Uterus (tissue), 4 donors: ENCODE measurements around the gene ANO6. TPM values are rescaled to one million over a fixed set of nuclear protein-coding genes. Genes with fewer than 3 reads are reported as not detected.

Source experiments
- DNase-seq, 2 donors: peaks; one replicate each; pipeline ENCODE4 v3.0.0-alpha.2; 2019 to 2020
- H3K27ac ChIP-seq, 2 donors: fragments of 200-600 bp; sonication (generic); 1 replicate in 1 of 2; 2 replicates in 1 of 2; pipeline ENCODE4 v1.5.1; 2016 to 2018
- H3K27me3 ChIP-seq, 2 donors: fragments of 200-600 bp; sonication (generic); one replicate each; pipeline ENCODE4 v1.5.1; 2018 to 2019; ENCODE audit warnings: control low read depth in 1 of 2
- H3K36me3 ChIP-seq, 2 donors: fragments of 200-600 bp; sonication (generic); one replicate each; pipeline ENCODE4 v1.5.1; 2019; ENCODE audit warnings: control low read depth in 1 of 2
- H3K4me1 ChIP-seq, 2 donors: fragments of 200-600 bp; sonication (generic); one replicate each; pipeline ENCODE4 v1.5.1; 2018 to 2019; ENCODE audit warnings: control low read depth in 1 of 2
- H3K4me3 ChIP-seq, 2 donors: fragments of 200-600 bp; sonication (generic); 1 replicate in 1 of 2; 2 replicates in 1 of 2; pipeline ENCODE4 v1.5.1; 2018 to 2019; ENCODE audit warnings: mild to moderate bottlenecking in 1 of 2
- H3K9me3 ChIP-seq, 2 donors: fragments of 200-600 bp; sonication (generic); one replicate each; pipeline ENCODE4 v1.5.1; 2019; ENCODE audit warnings: control low read depth in 1 of 2
- CTCF ChIP-seq, 4 experiments: fragments of 200-600 bp in 2 of 4; fragments of 450-650 bp in 2 of 4; sonication (generic) in 2 of 4; IDR thresholded peaks; one replicate each; pipeline ENCODE4 v1.5.1; 2016 to 2019; ENCODE audit warnings: antibody characterized with exemption in 4 of 4, mild to moderate bottlenecking in 2 of 4, moderate library complexity in 1 of 4
- POLR2A ChIP-seq, 2 donors: fragments of 450-650 bp; IDR thresholded peaks; one replicate each; pipeline ENCODE4 v1.6.1; 2016; ENCODE audit warnings: antibody characterized with exemption in 2 of 2, mild to moderate bottlenecking in 1 of 2, moderate library complexity in 1 of 2
- intact Hi-C: fragments of 100-400 bp; cut with DNase I; formaldehyde crosslinking; loops from one replicate; pipeline ENCODE4 v1.15.1; 2023; ENCODE audit warnings: low total_unique reads
- total RNA-seq, 4 donors: library from RNA; depleted of rRNA in 3 of 4; stranded (reverse); fragments of >200 nt in 3 of 4; gene quantifications; one replicate each; pipeline versions ENCODE4 v1.1.0 to v1.2.4, GENCODE V29; 2014 to 2023
- donor health status: DM: yes; HTN: yes; CAD: no.

ANO6 gene
- total RNA-seq, 4 donors from 2014 or later = 53.8 to 125 (median 75.9) TPM

- intact Hi-C loops = no loop called here
- Histone ChIP-seq H3K4me3 (peak overlapping the region; percentile 86 to 87), H3K36me3 (no peaks in the 10 kb centered on the region), H3K4me1 (peaks cover 0 to 4% of the 10 kb centered on the region in 2 donors), H3K27me3 (no peaks in the 10 kb centered on the region), H3K27ac (peak overlapping the region; percentile 97), H3K9me3 (no peaks in the 10 kb centered on the region)
- no peak for DNase-seq
- TF ChIP-seq POLR2A (IDR thresholded peaks at IDR 0.05) = no peak
- no peak for TF ChIP-seq CTCF (IDR thresholded peaks at IDR 0.05)
Observed at GRCh38 chr12:45217846-45218245, 2.0 kb downstream of the ANO6 start.

GRCh38 chr12:45219621-45220020 lies 3.7 kb downstream of the ANO6 start:
- peaks cover 4 to 5% of the 10 kb centered on the region in 2 donors for H3K4me1 ChIP-seq
- peak overlapping the region in 1 of 2 donors; percentile 4 for H3K27ac ChIP-seq
- TF ChIP-seq POLR2A (IDR thresholded peaks at IDR 0.05) = no peak
- TF ChIP-seq CTCF (IDR thresholded peaks at IDR 0.05) = no peak
- intact Hi-C loops = no loop called here
- no peaks in the 10 kb centered on the region for H3K27me3 ChIP-seq
- H3K4me3 ChIP-seq = no peak overlapping the region
- H3K9me3 ChIP-seq = no peaks in the 10 kb centered on the region
- no peaks in the 10 kb centered on the region for H3K36me3 ChIP-seq
- DNase-seq = no peak

GRCh38 chr12:45220363-45220931 lies 4.6 kb downstream of the ANO6 start:
- DNase-seq = no peak
- TF ChIP-seq POLR2A (IDR thresholded peaks at IDR 0.05) = no peak
- TF ChIP-seq CTCF (IDR thresholded peaks at IDR 0.05) = no peak
- H3K36me3 ChIP-seq = no peaks in the 10 kb centered on the region
- H3K4me1 ChIP-seq = peaks cover 4 to 5% of the 10 kb centered on the region in 2 donors
- peak overlapping the region in 1 of 2 donors; percentile 4 for H3K27ac ChIP-seq
- no peak overlapping the region for H3K4me3 ChIP-seq
- intact Hi-C loops = no loop called here
- no peaks in the 10 kb centered on the region for H3K9me3 ChIP-seq
- no peaks in the 10 kb centered on the region for H3K27me3 ChIP-seq

- peaks cover 4 to 5% of the 10 kb centered on the region in 2 donors for H3K4me1 ChIP-seq
- intact Hi-C loops = no loop called here
- no peak for TF ChIP-seq POLR2A (IDR thresholded peaks at IDR 0.05)
- TF ChIP-seq CTCF (IDR thresholded peaks at IDR 0.05) = no peak
- H3K36me3 ChIP-seq = no peaks in the 10 kb centered on the region
- H3K27ac ChIP-seq = no peak overlapping the region
- no peak overlapping the region for H3K4me3 ChIP-seq
- H3K27me3 ChIP-seq = no peaks in the 10 kb centered on the region
- no peak for DNase-seq
- H3K9me3 ChIP-seq = no peaks in the 10 kb centered on the region
Observed at GRCh38 chr12:45220969-45221368, 5.1 kb downstream of the ANO6 start.

GRCh38 chr12:45223868-45224267 lies 8.0 kb downstream of the ANO6 start:
- Histone ChIP-seq H3K36me3 (no peaks in the 10 kb centered on the region), H3K4me1 (peaks cover 2 to 5% of the 10 kb centered on the region in 2 donors), H3K4me3 (no peak overlapping the region), H3K27ac (peak overlapping the region; percentile 50 to 82), H3K9me3 (no peaks in the 10 kb centered on the region), H3K27me3 (no peaks in the 10 kb centered on the region)
- TF ChIP-seq POLR2A (IDR thresholded peaks at IDR 0.05) (no peak), CTCF (IDR thresholded peaks at IDR 0.05) (no peak)
- intact Hi-C loops = no loop called here
- DNase-seq = no peak
